Frontal cortex (tissue), 4 donors: Measurements from ENCODE around the gene INPP5A. TPM values are rescaled to one million over a fixed set of nuclear protein-coding genes. Genes with fewer than 3 reads are reported as not detected.

Source experiments
- DNase-seq, 2 donors: peaks; one replicate each; pipeline ENCODE4 v3.0.0; 2012; ENCODE audit warnings: low spot score in 2 of 2
- FAIRE-seq: peaks from 2 replicates; lab custom pipeline; 2012; peaks lifted over from hg19 to GRCh38; lab: Jason Lieb, UNC
- total RNA-seq: library from RNA; depleted of rRNA; stranded (reverse); fragments of >200 nt; gene quantifications from one replicate; pipeline ENCODE4 v1.2.3, GENCODE V29; 2014
- donor health status: control.
- donor health status: control.
- donor health status: control.

INPP5A gene
- total RNA-seq, 1 donor from 2014 or later = 38.7 TPM

GRCh38 chr10:132631338-132631735 is 93.8 kb downstream of the INPP5A start:
- FAIRE-seq = no peak
- DNase-seq = peak in 1 of 2 donors; percentile 58

- DNase-seq = no peak
- FAIRE-seq = no peak
Observed at GRCh38 chr10:132632091-132632561, 94.5 kb downstream of the INPP5A start.

GRCh38 chr10:132632851-132633684 is 95.5 kb downstream of the INPP5A start:
- FAIRE-seq (no peak), DNase-seq (no peak)

- no peak for FAIRE-seq
Observed at GRCh38 chr10:132634241-132634946, 96.8 kb downstream of the INPP5A start.

GRCh38 chr10:132634947-132635271 is 97.3 kb downstream of the INPP5A start:
- FAIRE-seq = no peak
- no peak for DNase-seq

More at GRCh38 chr10:132634241-132634946, 96.8 kb downstream of the INPP5A start:
- DNase-seq = no peak

- FAIRE-seq (no peak), DNase-seq (no peak)
Observed at GRCh38 chr10:132636358-132636757, 98.8 kb downstream of the INPP5A start.

- DNase-seq (peak; percentile 80), FAIRE-seq (peak; percentile 48)
Observed at GRCh38 chr10:132637477-132638129, 100.0 kb downstream of the INPP5A start.

- FAIRE-seq (no peak), DNase-seq (no peak)
Observed at GRCh38 chr10:132638130-132638515, 100.5 kb downstream of the INPP5A start.

GRCh38 chr10:132639470-132639869 is 101.9 kb downstream of the INPP5A start:
- no peak for DNase-seq
- FAIRE-seq = no peak

GRCh38 chr10:132640326-132641125 is 102.9 kb downstream of the INPP5A start:
- DNase-seq (no peak), FAIRE-seq (no peak)

- no peak for DNase-seq
- no peak for FAIRE-seq
Observed at GRCh38 chr10:132641401-132641800, 103.8 kb downstream of the INPP5A start.

GRCh38 chr10:132641966-132642731 is 104.6 kb downstream of the INPP5A start:
- DNase-seq = no peak

GRCh38 chr10:132642732-132643008 is 105.1 kb downstream of the INPP5A start:
- DNase-seq = no peak
- FAIRE-seq = no peak

More at GRCh38 chr10:132641966-132642731, 104.6 kb downstream of the INPP5A start:
- FAIRE-seq = no peak

- DNase-seq (peak in 1 of 2 donors; percentile 49), FAIRE-seq (no peak)
Observed at GRCh38 chr10:132643709-132644526, 106.3 kb downstream of the INPP5A start.

- DNase-seq = no peak
- FAIRE-seq = no peak
Observed at GRCh38 chr10:132644527-132645246, 107.1 kb downstream of the INPP5A start.

- no peak for FAIRE-seq
- DNase-seq = no peak
Observed at GRCh38 chr10:132645247-132645530, 107.6 kb downstream of the INPP5A start.

- no peak for DNase-seq
- no peak for FAIRE-seq
Observed at GRCh38 chr10:132645630-132646442, 108.2 kb downstream of the INPP5A start.
